Fibroblast of skin of left biceps (primary cell): ENCODE results near the gene CHRDL2.

Experiments used
- DNase-seq, 2 experiments: peaks; one replicate each; pipeline ENCODE4 v3.0.0-alpha.2; 2013; ENCODE audit warnings: low read depth in 2 of 2

CHRDL2 gene

DNA sequence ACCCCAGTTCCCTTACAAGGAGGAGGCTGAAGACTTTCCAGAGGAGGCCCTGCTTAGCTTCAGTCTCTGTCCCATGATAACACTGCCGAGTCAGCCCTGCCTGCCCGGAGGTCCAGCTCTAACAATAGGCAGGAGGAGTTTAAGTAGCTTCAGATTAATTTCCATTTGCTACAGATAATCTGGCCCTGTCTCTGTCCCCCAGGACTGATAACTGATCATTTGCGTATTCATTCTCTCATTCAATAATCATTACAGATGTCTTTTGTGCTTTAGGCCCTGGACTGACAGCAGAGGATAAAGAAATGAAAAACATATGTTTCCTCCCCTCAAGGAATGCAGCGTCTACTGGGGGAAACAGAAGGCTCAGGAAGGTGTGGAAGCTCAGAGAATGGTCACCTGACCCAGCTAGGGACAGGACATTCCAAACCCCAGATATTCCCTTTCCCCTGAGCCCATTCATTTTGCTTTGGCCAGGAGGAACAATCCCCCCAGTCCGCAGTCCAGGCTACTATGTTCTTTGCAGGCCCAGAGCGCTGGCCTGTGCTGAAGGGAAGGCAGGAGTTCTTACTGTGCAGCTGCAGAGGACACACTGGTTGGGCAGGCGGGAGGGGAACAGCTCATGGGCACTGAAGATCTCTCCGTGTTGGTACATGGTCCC, 20.8 kb downstream of the CHRDL2 start:
- peak in 1 of 2 experiments; percentile 35 for DNase-seq

DNA sequence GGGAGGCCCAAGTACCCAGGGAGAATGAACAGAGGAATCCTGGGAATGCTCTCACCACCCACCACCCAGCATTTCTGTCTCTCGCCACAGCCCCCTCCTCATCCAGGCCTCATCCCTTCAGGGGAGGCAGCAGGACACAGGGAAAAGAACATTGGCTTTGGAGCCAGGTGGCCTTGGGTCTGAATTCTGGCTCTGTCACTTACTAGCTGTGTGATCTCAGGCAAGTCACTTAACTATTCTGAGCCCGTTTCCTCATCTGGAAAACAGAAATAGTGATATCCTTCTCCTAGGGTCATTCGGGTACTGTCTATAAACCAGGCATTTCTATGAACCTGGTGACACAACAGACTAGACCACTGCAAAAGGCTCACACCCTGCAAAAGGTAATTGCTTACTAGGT, 22.1 kb downstream of the CHRDL2 start:
- no peak for DNase-seq

DNA sequence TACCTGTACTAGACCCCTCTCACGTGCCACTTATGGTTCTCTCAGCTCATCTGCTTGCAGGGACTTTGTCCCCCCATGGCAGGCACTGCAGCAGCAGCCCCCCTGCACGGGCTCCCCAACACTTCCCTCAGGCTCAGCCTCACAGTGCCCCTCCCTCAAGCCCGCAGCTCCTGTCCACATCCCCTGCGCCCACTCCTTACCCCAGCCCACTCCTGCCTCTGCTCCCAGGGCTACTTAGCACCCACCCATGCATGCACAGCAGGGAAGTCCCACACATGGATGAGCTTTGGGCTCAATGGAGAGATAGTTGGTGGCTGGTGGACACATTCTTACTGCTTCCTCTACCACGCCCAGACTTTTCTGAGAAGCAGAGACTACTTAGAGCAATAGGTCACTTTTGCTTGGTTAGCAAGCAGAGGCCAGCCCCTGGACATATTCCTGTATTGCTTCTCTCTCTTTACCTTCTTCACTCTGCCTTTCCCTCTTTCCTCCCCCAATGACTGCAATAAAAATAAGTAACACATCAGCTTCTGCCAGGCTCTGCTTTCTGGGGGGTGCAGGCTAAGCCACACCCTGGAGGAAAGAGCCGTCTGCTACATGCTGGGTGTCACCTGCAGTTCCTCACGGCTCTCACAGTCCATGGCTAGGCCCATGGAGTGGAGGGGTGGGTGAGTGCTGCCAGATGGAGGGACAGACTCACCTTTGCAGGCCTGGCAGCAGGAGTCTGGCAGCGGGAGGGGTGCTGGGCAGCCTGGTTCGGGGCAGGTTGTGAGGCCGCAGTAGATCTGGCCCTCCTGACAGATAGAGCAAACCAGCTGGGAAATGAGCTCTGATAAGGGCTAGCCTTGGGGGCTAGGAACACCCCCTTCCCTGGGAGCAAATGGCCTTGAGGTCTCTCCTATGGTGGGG, 23.4 kb downstream of the CHRDL2 start:
- DNase-seq, result no peak

DNA sequence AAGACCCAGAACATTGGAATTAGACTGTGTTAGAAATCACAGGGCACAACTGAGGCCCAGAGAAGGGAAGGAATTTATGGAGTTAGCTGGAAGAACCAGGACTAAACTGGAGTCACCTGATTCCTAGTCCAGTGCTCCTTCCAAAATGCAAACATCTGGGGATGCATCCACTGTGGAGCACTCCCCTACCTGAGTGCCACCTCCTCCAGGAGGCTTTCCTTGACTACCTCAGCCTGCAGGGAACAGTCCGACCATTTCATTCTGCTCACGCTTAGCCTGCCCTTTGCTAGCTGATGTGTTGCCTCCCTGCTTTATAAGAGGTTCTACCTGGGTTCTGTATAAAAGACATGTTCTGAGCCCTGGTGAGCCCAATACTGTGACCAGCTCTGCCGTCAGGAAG, 24.0 kb downstream of the CHRDL2 start:
- DNase-seq, result no peak

DNA sequence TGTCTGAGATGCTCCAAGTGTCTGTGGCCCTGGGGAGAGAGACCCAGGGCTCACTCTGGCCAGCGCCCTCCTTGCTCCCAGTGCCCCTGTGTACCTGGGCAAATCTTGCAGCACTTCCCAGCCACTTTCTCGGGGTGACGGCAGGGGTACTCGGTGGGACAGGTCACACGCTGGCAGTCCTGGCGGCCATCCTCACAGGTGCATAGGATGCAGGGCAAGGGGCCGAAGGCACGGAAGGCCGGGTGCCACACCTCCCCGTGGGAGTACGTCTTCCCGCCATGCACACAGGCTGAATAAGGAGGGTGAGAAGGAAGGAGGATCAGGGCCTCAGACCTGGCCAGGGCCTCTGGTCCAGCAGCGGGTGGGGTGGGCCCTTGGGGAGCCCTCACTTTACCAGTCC, 28.0 kb downstream of the CHRDL2 start:
- DNase-seq, result no peak

DNA sequence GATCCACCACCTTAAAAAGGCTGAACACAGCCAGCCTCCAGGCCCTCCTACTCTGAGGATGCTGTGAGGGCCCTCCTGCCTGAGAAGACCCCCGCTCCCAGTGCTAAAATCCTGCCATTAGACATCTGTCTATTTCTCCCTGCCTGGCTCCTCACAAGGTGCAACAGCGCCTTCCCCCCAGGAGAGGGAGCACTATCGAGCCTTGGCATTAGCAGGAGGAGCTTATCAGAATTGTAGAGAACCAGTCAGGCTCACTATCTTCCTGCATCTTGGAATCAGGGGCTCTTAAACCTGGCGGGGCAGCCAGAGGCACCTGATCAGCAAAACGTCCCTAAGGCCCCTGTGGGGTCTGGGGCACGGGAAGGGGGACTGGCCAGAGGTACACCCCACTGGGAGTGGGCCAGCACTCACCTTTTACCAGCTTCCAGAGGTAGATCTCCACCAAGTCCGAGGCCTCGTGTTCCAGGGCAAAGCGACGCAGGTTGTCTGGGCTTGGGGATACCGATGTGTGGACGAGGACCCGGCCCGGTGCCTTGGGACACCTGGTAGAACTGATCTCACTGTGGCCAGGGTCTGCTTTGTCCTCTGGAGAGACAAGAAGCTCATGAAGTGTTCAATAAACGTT, 28.7 kb downstream of the CHRDL2 start:
- peak in 1 of 2 experiments; percentile 27 for DNase-seq

DNA sequence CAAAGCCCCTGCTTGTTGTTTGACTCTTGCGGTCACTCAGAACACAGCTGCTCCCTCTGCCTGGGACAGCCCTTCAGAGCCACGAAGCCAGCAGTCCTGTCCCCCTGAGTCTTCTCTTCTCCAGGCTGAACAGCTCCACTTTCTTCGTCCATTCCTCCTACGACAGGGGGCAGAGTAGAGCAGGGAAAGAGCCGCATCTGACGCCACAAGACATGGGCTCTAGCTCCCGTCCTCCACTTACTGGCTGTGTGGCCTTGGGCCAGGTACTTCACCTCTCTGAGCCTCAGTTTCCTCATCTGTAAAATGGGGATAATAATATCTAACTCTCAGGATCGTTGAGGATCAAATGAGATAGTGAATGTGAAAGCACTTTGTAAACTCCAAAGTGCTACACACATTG, 29.9 kb downstream of the CHRDL2 start:
- no peak for DNase-seq

DNA sequence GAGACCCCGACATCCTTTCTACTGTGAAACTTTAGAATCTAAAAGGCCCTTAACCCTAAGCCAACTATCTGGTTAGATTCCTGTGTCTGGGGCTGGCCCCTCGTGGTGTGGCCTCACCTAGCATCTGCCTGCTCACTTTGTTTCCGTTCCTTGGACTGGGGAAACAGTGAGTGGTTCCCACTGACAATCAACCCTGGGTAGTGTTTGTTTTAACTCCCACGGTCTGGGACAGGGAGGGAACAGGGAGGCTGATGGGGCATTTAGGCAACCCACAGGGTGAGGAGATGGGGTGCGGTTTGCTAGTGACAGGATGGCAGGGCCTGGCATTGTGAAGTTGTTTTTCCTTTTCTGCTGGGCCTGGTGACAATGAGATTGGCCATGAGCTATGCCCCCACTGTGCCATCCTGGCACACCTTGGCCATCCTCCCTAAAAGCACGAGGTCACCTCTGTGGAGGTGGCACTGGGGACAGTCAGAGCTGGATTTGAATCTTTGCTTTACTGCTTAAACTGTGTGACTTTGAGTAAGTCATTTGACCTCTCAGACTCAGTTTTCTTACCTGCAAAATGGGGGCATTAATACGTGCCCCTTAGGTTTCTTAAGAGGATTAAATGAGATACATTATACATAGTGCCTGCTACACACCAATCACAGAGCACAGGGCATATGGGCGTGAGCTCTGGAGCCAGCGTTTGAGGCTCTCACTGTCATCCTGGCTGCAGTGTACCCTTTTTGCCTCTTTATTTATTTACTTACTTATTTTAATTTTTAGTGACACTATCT, 31.4 kb downstream of the CHRDL2 start:
- DNase-seq, result no peak

DNA sequence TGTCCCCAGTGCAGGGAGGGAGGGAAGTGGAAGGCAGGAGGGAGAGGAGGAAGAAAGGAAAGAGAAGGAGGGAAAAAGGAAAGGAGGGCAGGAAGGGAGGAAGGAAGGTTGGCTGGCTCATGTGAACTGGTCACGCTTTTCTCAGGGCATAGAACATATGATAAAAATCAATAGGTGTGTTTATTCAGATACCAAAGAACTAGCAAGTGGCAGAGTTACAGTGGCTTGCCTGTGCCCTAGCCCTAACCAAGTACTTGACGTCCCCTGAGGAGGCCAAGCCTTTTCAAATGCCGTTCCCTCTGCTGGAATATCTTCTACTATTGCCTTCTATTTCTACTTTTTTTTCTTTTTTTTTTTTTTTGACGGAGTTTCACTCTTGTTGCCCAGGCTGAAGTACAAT, 33.5 kb downstream of the CHRDL2 start:
- no peak for DNase-seq

DNA sequence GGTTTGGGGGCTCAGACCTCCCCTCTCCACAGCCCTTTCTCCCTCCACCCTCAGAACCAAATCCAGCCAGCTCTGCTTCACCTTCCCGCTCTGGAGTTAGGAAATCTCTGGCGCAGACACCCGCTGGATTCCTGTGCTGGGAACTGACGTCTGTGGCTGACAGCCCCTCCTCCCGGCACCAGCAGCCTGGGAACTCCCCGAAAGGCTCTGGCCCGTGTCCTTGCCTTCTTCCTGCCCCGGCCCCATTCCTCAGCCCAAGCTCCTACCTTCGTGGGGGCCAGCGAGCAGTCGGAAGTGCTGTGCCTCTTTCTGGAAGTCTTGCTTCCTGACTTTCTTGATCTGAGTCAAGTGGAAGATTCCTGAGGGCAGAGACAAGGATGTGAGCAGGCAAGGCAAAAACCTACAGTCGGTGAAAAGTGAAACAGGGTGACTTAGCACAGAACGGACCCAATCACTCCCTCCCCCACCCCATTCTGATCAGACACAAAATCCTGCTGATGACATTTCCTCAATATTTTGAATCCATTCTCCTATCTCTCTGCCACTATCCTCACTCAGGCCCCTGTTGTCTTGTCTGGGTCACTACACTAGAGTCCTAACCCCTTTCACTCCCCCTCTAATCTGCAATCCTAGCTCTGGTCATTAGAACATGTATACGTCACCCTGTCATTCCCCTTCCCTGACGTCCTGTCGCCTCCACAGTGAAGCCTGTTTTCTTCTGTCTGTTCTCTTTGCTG, 34.1 kb downstream of the CHRDL2 start:
- DNase-seq, result peak; percentile 77 to 84

DNA sequence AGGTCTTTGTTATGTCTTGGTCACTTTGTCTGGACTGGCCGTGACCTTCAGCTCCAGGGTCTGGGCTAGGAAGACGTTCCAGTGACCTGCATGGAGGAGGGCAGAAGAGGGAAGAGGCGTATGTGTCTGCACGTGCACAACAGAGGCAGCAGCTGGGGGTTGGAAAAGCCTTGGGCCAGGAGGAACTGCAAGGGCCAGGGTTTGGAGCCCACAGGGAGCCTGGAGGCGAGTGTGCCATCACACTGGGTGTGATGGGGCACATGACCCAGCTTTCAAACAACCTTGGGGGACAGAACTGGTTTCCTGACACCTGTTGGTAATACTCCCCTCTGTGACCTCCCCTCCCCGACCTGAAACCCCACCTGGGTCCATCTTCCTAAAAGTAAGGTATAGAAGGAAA, 34.7 kb downstream of the CHRDL2 start:
- no peak for DNase-seq

DNA sequence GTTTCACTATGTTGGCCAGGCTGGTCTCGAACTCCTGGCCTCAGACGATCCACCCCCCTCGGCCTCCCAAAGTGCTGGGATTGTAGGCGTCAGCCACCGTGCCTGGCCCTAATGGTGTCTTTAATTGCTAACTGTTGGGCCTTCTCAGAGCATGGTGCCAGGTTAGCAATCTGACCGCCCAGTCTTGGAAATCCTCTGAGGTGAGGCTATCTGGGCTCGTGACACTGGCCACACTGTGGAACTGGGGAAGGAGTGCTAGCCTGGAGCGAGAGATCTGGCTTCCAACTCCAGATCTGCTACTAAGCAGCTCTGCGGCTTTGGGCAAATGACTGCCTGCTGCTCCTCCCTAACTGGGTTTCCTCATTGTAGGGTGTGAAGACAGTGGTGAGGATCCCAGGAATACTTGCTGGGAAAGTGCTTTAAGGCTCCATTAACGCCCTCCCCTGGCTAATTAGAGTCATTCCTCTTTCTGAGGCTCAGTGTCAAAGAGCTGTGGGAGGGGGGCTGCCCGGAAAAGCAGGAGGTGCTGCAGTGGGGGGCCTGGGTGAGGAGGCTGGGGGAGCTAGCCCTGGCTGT, 35.4 kb downstream of the CHRDL2 start:
- no peak for DNase-seq

DNA sequence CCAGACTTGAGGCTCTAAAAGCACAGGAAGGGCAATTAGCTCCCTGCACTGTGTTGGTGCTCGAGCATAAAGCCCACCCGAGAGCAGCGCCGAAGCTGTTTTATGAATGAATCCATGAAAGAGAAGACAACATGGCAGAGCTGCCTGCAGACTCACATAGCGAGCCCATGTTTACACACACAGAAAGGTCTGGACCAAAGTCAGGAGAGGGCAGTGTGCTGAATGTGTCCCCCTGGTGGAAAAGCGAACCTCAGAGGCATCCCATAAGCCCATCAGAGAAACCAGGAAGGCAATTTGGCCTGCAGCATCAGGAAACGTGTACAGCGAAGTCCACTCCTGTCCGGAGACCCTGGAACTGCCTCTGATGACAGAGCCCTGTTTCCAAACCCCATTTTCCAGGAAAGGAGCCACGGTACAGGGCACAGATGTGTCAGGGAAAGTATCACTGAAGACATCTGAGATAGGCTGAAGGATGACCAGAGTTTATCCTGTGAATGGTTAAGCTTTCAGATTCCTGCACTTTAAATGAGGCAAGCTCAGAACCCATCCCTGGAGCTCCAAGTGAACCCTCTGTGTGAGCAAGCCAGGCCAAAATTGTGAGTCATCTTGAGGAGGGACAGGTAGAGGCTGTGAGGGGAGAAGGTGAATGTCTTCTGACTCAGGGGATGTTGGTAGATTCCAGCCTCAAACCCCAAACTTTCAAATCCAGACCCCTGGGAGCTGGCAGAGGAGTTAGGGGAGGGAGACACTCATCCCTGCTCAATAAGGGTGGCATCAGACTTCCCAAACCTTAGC, 36.9 kb downstream of the CHRDL2 start:
- DNase-seq, result no peak

DNA sequence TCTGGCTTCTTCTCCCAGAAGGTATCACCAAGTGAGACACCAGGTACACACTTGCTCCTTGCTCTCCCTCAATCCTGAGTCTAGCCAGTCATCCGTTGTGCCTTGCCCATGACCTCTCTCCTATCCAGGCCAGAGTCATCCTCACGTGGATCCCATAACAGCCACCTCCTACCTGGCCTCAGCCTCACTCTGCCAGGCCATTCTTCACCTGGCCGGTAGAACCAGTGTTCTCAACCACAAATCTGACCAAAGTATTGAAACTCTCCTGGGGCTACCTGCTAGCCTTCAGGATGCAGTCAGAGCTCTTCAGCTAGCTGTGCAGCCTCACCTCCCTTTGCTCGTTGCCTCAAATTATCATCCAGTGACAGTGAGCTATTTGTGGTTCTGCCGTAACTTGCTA, 37.7 kb downstream of the CHRDL2 start:
- DNase-seq, result no peak

DNA sequence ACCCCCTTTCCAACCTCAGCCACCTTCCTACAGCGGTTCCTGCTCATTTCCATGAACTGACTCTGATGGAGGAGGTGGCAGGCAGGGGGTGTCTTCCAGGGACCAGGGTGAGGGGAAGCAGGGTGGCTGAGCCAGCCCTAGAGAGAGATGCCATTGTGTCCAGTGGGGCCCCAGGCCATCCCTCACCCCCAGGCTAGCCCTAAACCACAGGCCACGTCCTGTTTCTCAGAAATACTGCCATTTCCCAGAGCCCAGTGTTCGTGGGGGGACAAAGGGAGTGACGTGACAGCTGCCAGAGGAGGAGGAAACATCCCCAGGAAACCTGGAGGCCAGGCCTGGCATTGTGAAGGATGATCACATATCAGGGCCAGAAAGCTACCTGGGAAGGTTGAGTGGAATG, 39.5 kb downstream of the CHRDL2 start:
- no peak for DNase-seq

DNA sequence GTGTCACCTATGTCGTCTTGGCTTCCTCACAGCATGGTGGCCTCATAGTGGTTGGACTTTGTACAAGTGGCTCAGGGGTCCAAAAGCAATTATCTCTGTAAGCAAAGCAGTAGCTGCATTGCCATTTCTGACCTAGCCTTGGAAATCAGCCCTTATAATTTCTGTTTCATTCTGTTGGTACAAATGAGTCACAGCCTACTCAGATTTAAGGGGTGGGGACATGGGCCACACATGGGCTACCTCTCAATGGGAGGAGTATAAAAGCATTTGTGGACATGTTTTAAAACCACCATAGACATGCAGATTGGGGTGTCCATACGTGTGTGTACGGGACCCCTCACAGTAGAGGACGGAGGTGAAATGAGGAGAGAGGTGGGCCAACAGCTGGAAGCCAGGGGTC, 41.6 kb downstream of the CHRDL2 start:
- DNase-seq, result no peak

DNA sequence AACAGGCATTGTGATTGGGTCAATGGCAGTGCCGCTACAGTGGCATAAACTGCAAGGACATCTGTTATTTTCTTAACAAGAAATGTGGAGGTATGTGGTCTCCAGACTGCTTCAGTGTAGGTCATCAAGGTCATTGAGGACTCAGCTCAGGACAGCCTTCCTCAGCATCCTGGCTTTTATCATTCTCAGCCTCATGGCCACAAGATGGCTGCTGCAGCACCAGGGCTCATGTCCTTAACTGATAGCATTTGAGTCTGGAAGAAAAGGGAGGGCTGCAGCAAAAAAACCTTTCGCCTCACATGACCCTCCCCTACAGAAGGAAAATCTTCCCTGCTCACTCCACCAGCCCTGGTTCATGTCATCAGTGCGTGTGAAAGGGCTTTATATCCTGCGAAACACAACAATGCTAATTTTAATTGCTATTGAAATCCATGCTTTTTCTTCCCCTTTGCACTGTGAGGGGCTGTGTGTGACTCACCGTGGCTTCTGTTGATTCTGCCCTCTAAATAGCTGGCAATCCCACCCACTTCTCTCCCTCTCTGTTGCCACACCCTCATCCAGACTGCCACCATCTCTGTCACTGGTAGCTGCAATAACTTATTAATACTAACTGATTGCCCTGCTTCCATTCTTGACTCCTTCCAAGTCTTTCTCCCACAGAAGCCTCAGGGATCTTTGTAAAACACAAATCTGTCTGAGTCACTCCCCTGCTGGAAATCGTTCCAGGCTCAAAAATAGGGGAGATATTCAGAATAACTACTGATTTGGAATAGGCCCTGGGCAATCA, 43.8 kb downstream of the CHRDL2 start:
- DNase-seq, result no peak

DNA sequence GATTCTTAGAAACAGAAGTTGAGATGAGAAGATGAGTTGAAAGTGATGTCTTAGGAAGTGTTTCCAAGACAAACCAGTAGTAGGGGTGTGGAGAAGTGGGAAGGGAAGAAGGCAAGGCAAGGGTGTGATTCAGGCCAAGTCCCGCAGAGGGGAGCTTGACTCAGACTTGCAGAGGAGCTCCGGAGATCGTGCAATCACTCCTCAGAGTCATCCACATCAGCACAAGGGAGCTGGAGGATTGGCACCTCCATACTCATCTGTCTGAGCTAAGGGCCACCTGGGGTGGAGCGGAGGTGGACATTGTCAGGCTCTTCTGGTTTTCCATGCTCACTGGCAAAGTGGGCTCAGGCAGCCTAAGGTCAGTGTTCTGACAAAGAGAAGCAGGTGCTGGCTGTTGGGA, 44.4 kb downstream of the CHRDL2 start:
- no peak for DNase-seq

DNA sequence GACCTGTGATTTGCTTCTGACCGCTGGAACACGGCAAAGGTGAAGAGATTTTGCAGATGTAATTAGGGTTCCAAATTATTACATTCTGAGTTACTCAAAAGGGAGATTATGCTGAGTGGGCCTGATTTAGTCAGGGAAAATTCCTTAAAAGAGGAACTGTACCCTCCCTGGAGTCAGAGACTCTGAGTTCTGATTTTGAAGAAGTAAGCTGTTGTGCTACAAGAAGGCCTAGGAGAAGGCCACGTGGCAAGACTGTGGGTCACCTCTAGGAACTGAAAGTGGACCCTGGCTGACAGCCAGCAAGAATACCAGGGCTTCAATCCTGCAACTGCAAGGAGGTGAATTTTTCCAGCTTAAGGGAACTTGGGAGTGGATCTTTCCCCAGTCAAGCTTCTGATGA, 45.3 kb downstream of the CHRDL2 start:
- DNase-seq, result no peak
